CD14-positive monocyte (primary cell): Measurements from ENCODE around the gene PDPN. TPM values are rescaled to one million over a fixed set of nuclear protein-coding genes. Genes with fewer than 3 reads are reported as not detected.

ENCODE experiments used
- DNase-seq, 3 donors: peaks; one replicate each; pipeline ENCODE4 v3.0.0-alpha.2; 2011 to 2022
- H2AFZ ChIP-seq: 2 replicates; pipeline ENCODE4 v1.6.0; 2012; ENCODE audit warnings: mild to moderate bottlenecking, low read depth, low read length, inconsistent platforms; ENCODE audit not compliant: insufficient read depth, poor library complexity, severe bottlenecking
- H3K27ac ChIP-seq, 2 donors: 1 replicate in 1 of 2; 2 replicates in 1 of 2; pipeline ENCODE4 v1.5.1; 2012 to 2013; ENCODE audit warnings: low read length in 2 of 2, control low read depth in 1 of 2, inconsistent platforms in 1 of 2, low read depth in 1 of 2, mild to moderate bottlenecking in 1 of 2
- H3K27me3 ChIP-seq, 2 donors: one replicate each; pipeline versions ENCODE4 v1.6.0 to v1.6.1; 2011 to 2013; ENCODE audit warnings: low read length in 2 of 2; ENCODE audit not compliant: control insufficient read depth in 2 of 2, insufficient read depth in 2 of 2
- H3K36me3 ChIP-seq, 2 donors: replicated peaks in 1 of 2; 1 replicate in 1 of 2; 2 replicates in 1 of 2; pipeline versions ENCODE4 v1.5.1 to v1.6.1; 2012 to 2013; ENCODE audit warnings: low read length in 2 of 2, control low read depth in 1 of 2, inconsistent platforms in 1 of 2, mild to moderate bottlenecking in 1 of 2; ENCODE audit not compliant: insufficient read depth in 2 of 2, control insufficient read depth in 1 of 2
- H3K4me1 ChIP-seq, 2 donors: 1 replicate in 1 of 2; 2 replicates in 1 of 2; pipeline versions ENCODE4 v1.5.1 to v1.6.1; 2012 to 2013; ENCODE audit warnings: low read length in 2 of 2, control low read depth in 1 of 2, inconsistent platforms in 1 of 2, mild to moderate bottlenecking in 1 of 2, moderate library complexity in 1 of 2; ENCODE audit not compliant: insufficient read depth in 2 of 2, control insufficient read depth in 1 of 2
- H3K4me2 ChIP-seq: replicated peaks from 2 replicates; pipeline ENCODE3; 2012; ENCODE audit warnings: low read length, moderate library complexity, mild to moderate bottlenecking; ENCODE audit not compliant: poor library complexity, severe bottlenecking; ENCODE audit errors: extremely low read depth
- H3K4me3 ChIP-seq, 3 experiments: fragments of 200-600 bp in 1 of 3; sonication (generic) in 1 of 3; replicated peaks in 1 of 3; 1 replicate in 2 of 3; 2 replicates in 1 of 3; pipeline ENCODE4 v1.5.1; 2011 to 2013; ENCODE audit warnings: low read length in 3 of 3, mild to moderate bottlenecking in 3 of 3, control low read depth in 2 of 3, low read depth in 2 of 3, inconsistent platforms in 1 of 3, moderate library complexity in 1 of 3
- H3K79me2 ChIP-seq: 2 replicates; pipeline ENCODE4 v1.6.0; 2012; ENCODE audit warnings: mild to moderate bottlenecking, control low read depth, inconsistent platforms, low read length, moderate library complexity; ENCODE audit not compliant: insufficient read depth
- H3K9ac ChIP-seq: 2 replicates; pipeline ENCODE4 v1.6.0; 2017; ENCODE audit warnings: low read length, mild to moderate bottlenecking; ENCODE audit not compliant: insufficient read depth, poor library complexity, severe bottlenecking
- H3K9me3 ChIP-seq, 2 donors: replicated peaks in 1 of 2; 1 replicate in 1 of 2; 2 replicates in 1 of 2; pipeline versions ENCODE4 v1.5.1 to v1.6.1; 2012 to 2013; ENCODE audit warnings: low read length in 2 of 2, control low read depth in 1 of 2; ENCODE audit not compliant: control insufficient read depth in 1 of 2, insufficient read depth in 1 of 2
- H4K20me1 ChIP-seq: 2 replicates; pipeline ENCODE4 v1.6.0; 2012; ENCODE audit warnings: mild to moderate bottlenecking, low read length, control low read depth, moderate library complexity; ENCODE audit not compliant: insufficient read depth
- H3K27ac Mint-ChIP-seq, 7 donors: one replicate each; pipeline ENCODE4 v1.8.0; 2020; ENCODE audit warnings: mild to moderate bottlenecking in 7 of 7, mixed read lengths in 7 of 7, moderate library complexity in 6 of 7, inconsistent platforms in 2 of 7
- H3K27me3 Mint-ChIP-seq, 3 donors: one replicate each; pipeline ENCODE4 v1.8.0; 2021 to 2022; ENCODE audit warnings: low read depth in 3 of 3, mild to moderate bottlenecking in 3 of 3, mixed read lengths in 3 of 3, moderate library complexity in 3 of 3, inconsistent platforms in 1 of 3
- H3K36me3 Mint-ChIP-seq, 2 donors: one replicate each; pipeline ENCODE4 v1.8.0; 2020; ENCODE audit warnings: mixed read lengths in 2 of 2, inconsistent platforms in 1 of 2, mild to moderate bottlenecking in 1 of 2
- H3K4me1 Mint-ChIP-seq: one replicate; pipeline ENCODE4 v1.8.0; 2020; ENCODE audit warnings: mild to moderate bottlenecking, mixed read lengths
- H3K4me3 Mint-ChIP-seq, 2 donors: one replicate each; pipeline ENCODE4 v1.8.0; 2020; ENCODE audit warnings: mild to moderate bottlenecking in 2 of 2, mixed read lengths in 2 of 2, moderate library complexity in 1 of 2
- H3K9me3 Mint-ChIP-seq, 7 donors: one replicate each; pipeline ENCODE4 v1.8.0; 2020 to 2022; ENCODE audit warnings: mixed read lengths in 7 of 7, mild to moderate bottlenecking in 6 of 7, moderate library complexity in 6 of 7, inconsistent platforms in 2 of 7
- CTCF ChIP-seq: fragments of 200-600 bp; IDR thresholded peaks from one replicate; pipeline ENCODE4 v1.8.0; 2022; ENCODE audit warnings: antibody characterized with exemption, mild to moderate bottlenecking
- WGBS: methylation state at CpG from one replicate; pipeline ENCODE4 v1.1.5; 2013; ENCODE audit warnings: missing lambda C conversion rate; ENCODE audit not compliant: insufficient coverage; 5-methylcytosine and 5-hydroxymethylcytosine counted together
- intact Hi-C, 2 donors: fragments of 100-400 bp; cut with micrococcal nuclease; formaldehyde crosslinking; loops; one replicate each; pipeline versions ENCODE4 v1.15.0 to v1.15.1; 2023
- polyA plus RNA-seq, 3 donors: library from polyadenylated mRNA; depleted of rRNA in 1 of 3; unstranded in 2 of 3; stranded (reverse) in 1 of 3; fragments of 300-500 nt in 2 of 3; fragments of >200 nt in 1 of 3; fragmentation: Illumina TruSeq in 2 of 3; gene quantifications; 1 replicate in 2 of 3; 2 replicates in 1 of 3; pipeline ENCODE4 v1.2.3, GENCODE V29; 2012 to 2021

The PDPN gene
- polyA plus RNA-seq, 3 donors: not detected

DNA sequence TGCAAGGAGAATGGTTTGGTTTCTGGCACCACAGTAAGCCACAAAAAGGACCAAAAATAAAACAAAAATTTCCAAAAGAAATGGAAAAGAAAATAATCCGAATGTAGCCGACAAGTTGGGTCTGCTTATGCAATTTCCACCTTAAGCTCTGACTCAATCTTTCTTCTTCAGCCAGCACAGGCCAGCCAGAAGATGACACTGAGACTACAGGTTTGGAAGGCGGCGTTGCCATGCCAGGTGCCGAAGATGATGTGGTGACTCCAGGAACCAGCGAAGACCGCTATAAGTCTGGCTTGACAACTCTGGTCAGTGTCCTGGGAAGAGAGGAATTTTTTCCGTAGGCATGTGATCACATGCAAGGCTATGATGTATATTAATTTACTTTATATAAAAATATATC, 23.4 kb downstream of the PDPN start:
- intact Hi-C loops: no loop called here
- Mint-ChIP-seq H3K4me3 (no peak overlapping the region), H3K36me3 (no peaks in the 10 kb centered on the region), H3K27me3 (peaks cover 20 to 34% (median 25%) of the 10 kb centered on the region in 3 donors), H3K4me1 (no peaks in the 10 kb centered on the region), H3K27ac (no peak overlapping the region), H3K9me3 (peaks cover 0 to 14% (median 5%) of the 10 kb centered on the region in 7 donors)
- no peak for TF ChIP-seq CTCF
- no peaks in the 10 kb centered on the region for H3K79me2 ChIP-seq
- no peaks in the 10 kb centered on the region for H3K4me1 ChIP-seq
- H3K27ac ChIP-seq: no peak overlapping the region
- no peaks in the 10 kb centered on the region for H3K9me3 ChIP-seq
- H3K9ac ChIP-seq: no peak overlapping the region
- 100% methylated on average over 7 of the region's 8 CpGs for WGBS
- H3K27me3 ChIP-seq: peaks cover 0 to 5% of the 10 kb centered on the region in 2 donors
- no peak overlapping the region for H3K4me2 ChIP-seq
- H2AFZ ChIP-seq: no peak overlapping the region
- no peak overlapping the region for H3K4me3 ChIP-seq
- H3K36me3 ChIP-seq: no peaks in the 10 kb centered on the region
- DNase-seq: no peak
- H4K20me1 ChIP-seq: no peaks in the 10 kb centered on the region

- intact Hi-C loops: no loop called here
- Mint-ChIP-seq H3K36me3 (no peaks in the 10 kb centered on the region), H3K27me3 (peaks cover 9 to 22% (median 12%) of the 10 kb centered on the region in 3 donors), H3K27ac (no peak overlapping the region), H3K4me3 (no peak overlapping the region), H3K4me1 (peaks cover 3% of the 10 kb centered on the region), H3K9me3 (peaks cover 0 to 7% (median 3%) of the 10 kb centered on the region in 7 donors)
- DNase-seq: no peak
- H3K4me3 ChIP-seq: no peak overlapping the region
- H3K36me3 ChIP-seq: no peaks in the 10 kb centered on the region
- no peaks in the 10 kb centered on the region for H3K79me2 ChIP-seq
- no peaks in the 10 kb centered on the region for H3K9me3 ChIP-seq
- H3K27ac ChIP-seq: no peak overlapping the region
- H3K9ac ChIP-seq: no peak overlapping the region
- no peaks in the 10 kb centered on the region for H4K20me1 ChIP-seq
- H3K4me1 ChIP-seq: no peaks in the 10 kb centered on the region
- H3K27me3 ChIP-seq: peaks cover 0 to 19% of the 10 kb centered on the region in 2 donors
- 76% methylated on average over 2 of the region's 5 CpGs for WGBS
- H2AFZ ChIP-seq: no peak overlapping the region
- no peak overlapping the region for H3K4me2 ChIP-seq
- no peak for TF ChIP-seq CTCF
Measured at GRCh38 chr1:13616234-13616633, 32.6 kb downstream of the PDPN start.
